ENCODE data around the gene CLEC2D. TPM values are rescaled to one million over a fixed set of nuclear protein-coding genes. Genes with fewer than 3 reads are reported as not detected.
"Not testable (repeated sequence)": the region's sequence is repeated elsewhere in the genome, so short reads cannot be mapped to it uniquely, and the experiment has no call there.

Gene CLEC2D
- total RNA-seq, 8 experiments from 2014 or later = 1.8 to 22.5 (median 2.8) TPM

DNA sequence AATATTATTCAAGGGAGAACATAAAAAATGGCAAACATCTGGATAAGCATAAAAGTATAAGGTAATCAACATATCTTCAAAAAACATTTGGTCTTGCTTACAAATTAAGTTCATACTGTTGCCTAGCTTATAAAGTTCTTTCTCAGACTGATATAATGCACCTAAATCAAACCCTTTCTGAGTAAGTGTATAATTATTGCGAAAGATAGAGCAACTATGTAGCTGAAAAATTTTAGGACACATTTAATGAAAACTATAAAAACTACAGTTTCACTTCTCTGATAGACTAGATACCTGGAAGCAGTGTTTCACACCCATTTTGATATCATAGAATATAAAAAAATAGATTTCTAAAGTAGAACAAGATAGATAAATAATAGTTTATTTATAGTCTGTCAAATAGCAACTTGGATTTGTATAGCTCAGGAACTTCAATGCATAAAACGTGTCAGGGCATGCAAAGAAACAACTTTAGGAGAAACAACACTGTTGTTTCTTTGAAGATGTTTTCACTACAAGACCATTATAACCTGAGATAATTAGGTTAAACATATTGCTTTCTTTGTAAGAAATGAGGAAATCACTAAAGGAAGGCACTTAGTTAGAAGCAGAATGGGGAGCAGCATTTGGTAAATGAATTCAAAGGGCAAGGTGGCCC is 55.8 kb downstream of the CLEC2D start:
- WGBS, 10 experiments = 19 to 100% (median 57%) methylated on average over 1 to 2 of the region's 2 CpGs
- Histone ChIP-seq H3K27ac (no peak overlapping the region), H3K4me3 (no peak overlapping the region), H3K4me1 (replicated peaks in 1 of 2) (no peaks in the 10 kb centered on the region)
- in situ Hi-C loops (cut with MboI; ENCODE audit: low pct_unique_long_range_greater_than_20kb in 2 of 9, low sequenced_read_pairs in 9 of 9, unreplicated experiment in 9 of 9) = loop anchor here in 3 of 9 experiments (25.0 kb wide), 1 partner anchor 412 kb away; the partner anchor contains the start of gene CLEC7A (in 3 of the 3)
- ATAC-seq (replicated peaks in 6 of 8) = peak in 1 of 8 experiments; percentile 28

DNA sequence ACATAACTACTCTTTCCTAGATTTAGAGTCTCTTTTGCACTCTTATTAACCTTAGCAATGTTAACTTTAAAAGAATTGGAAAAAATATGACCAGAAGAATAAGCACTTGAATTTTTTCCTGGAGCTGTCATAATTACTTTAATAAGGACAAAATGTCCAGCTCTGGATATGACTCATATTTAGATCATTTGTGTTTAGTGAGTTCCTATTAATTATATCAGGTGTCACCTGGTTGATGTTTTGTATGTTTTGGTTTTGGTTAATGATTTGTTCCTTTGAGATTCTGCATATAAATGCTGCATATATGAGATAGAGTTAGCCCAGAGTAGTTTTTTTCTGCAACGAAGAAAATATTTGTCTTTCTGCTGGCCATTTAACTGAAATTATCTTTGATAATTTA is 58.3 kb downstream of the CLEC2D start:
- no peak overlapping the region for H3K4me3 ChIP-seq
- no peak overlapping the region for H3K27ac ChIP-seq
- in situ Hi-C loops (cut with MboI; ENCODE audit: low pct_unique_long_range_greater_than_20kb in 2 of 9, low sequenced_read_pairs in 9 of 9, unreplicated experiment in 9 of 9) = loop anchor here in 3 of 9 experiments (25.0 kb wide), 1 partner anchor 409 kb away; the partner anchor contains the start of gene CLEC7A (in 3 of the 3)
- H3K4me1 ChIP-seq (replicated peaks in 1 of 2) = no peaks in the 10 kb centered on the region
- 0 to 100% (median 75%) methylated on average over 1 of the region's 1 CpG; no CpG with 5 or more reads in 2 of the 10 experiments for whole genome bisulfite sequencing, 10 experiments
- no peak for ATAC-seq (replicated peaks in 6 of 8)

DNA sequence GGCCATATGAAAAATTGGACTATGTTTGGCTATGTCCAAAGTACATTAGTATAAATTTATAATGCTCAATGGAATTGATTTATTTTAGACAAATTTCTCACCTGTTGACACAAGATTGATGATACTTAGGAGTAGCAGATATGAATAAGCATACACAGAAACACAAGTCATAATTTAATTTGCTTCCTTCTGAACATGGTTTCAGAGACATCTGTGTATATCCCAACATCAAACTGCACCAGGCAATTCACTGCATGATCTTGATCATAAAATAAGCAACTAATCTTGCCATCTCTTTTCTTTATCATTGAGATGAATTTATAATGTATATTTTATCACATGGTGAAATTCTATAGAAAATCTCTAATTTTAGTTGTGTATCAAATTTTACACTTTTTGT is 59.6 kb downstream of the CLEC2D start:
- no peak overlapping the region for H3K27ac ChIP-seq
- in situ Hi-C loops (cut with MboI; ENCODE audit: low pct_unique_long_range_greater_than_20kb in 2 of 9, low sequenced_read_pairs in 9 of 9, unreplicated experiment in 9 of 9) = loop anchor here in 3 of 9 experiments (25.0 kb wide), 1 partner anchor 408 kb away; the partner anchor contains the start of gene CLEC7A (in 3 of the 3)
- no peak overlapping the region for H3K4me3 ChIP-seq
- no peak for ATAC-seq (replicated peaks in 6 of 8)
- no peaks in the 10 kb centered on the region for H3K4me1 ChIP-seq (replicated peaks in 1 of 2)

DNA sequence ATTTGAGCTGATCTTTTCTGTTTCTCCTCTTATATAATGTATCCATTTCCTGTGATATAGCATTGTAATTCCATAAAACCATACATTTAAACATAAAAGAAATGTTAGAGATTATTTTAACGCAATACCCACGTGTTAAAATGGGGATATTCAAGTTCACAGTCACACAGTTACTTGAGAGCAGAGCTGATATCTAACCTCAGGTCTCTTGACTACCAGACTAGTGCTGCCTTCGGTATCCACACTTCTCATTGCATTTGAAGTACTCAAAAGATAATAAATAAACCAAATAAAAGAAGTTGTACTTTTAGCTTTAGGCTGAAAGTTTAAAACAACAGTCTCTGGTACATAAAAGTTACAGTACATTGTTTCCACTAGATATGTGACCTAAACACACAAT is 60.5 kb downstream of the CLEC2D start:
- Histone ChIP-seq H3K27ac (no peak overlapping the region), H3K4me1 (replicated peaks in 1 of 2) (no peaks in the 10 kb centered on the region), H3K4me3 (no peak overlapping the region)
- ATAC-seq (replicated peaks in 6 of 8) = no peak
- WGBS, 10 experiments = 36 to 100% (median 75%) methylated on average over 2 to 3 of the region's 3 CpGs; no CpG with 5 or more reads in 1 of the 10 experiments
- in situ Hi-C loops (cut with MboI; ENCODE audit: low pct_unique_long_range_greater_than_20kb in 2 of 9, low sequenced_read_pairs in 9 of 9, unreplicated experiment in 9 of 9) = loop anchor here in 3 of 9 experiments (25.0 kb wide), 1 partner anchor 407 kb away; the partner anchor contains the start of gene CLEC7A (in 3 of the 3)

DNA sequence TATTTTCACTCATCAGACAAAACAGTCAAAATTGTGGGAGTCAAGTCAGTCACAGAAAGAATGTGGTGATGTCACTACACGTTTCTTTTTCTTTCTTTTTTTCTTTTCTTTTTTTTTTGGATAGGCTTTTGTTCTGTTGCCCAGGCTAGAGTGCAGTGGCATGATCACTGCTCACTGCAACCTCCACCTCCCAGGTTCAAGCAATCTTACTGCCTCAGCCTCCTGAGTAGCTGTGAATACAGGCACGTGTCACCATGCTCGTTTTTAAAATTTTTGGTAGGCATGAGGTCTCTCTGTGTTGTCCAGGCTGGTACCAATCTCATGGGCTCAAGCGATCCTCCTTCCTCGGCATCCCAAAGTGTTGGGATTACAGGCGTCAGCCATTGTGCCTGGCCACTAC is 61.1 kb downstream of the CLEC2D start:
- H3K27ac ChIP-seq = no peak overlapping the region
- WGBS, 10 experiments = 37 to 87% (median 62%) methylated on average over 1 to 6 of the region's 6 CpGs; no CpG with 5 or more reads in 1 of the 10 experiments
- no peaks in the 10 kb centered on the region for H3K4me1 ChIP-seq (replicated peaks in 1 of 2)
- in situ Hi-C loops (cut with MboI; ENCODE audit: low pct_unique_long_range_greater_than_20kb in 2 of 9, low sequenced_read_pairs in 9 of 9, unreplicated experiment in 9 of 9) = loop anchor here in 3 of 9 experiments (25.0 kb wide), 1 partner anchor 407 kb away; the partner anchor contains the start of gene CLEC7A (in 3 of the 3)
- no peak for ATAC-seq (replicated peaks in 6 of 8)
- H3K4me3 ChIP-seq = no peak overlapping the region

DNA sequence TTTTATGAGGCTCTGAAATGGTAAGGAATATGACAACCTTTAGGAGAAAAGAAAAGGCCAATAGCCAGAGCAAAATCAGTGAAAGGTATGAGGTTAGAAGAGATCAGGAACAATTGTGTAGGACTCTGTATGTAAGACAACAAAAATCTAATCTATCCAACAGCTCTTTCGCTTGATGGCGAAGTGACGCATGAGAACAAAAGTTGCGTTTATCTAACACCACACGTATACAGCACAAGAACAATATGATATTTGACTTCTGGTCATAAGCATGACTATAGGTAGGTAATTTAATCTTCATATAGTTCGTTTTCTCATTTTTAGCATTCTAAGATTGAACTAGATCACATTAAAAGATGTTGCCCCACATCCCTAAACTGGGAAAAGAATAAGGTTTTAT is 61.9 kb downstream of the CLEC2D start:
- no peak overlapping the region for H3K4me3 ChIP-seq
- H3K4me1 ChIP-seq (replicated peaks in 1 of 2) = no peaks in the 10 kb centered on the region
- in situ Hi-C loops (cut with MboI; ENCODE audit: low pct_unique_long_range_greater_than_20kb in 2 of 9, low sequenced_read_pairs in 9 of 9, unreplicated experiment in 9 of 9) = loop anchor here in 3 of 9 experiments (25.0 kb wide), 1 partner anchor 406 kb away; the partner anchor contains the start of gene CLEC7A (in 3 of the 3)
- no peak for ATAC-seq (replicated peaks in 6 of 8)
- 51 to 93% (median 75%) methylated on average over 3 to 6 of the region's 6 CpGs; no CpG with 5 or more reads in 1 of the 10 experiments for WGBS, 10 experiments
- H3K27ac ChIP-seq = no peak overlapping the region

DNA sequence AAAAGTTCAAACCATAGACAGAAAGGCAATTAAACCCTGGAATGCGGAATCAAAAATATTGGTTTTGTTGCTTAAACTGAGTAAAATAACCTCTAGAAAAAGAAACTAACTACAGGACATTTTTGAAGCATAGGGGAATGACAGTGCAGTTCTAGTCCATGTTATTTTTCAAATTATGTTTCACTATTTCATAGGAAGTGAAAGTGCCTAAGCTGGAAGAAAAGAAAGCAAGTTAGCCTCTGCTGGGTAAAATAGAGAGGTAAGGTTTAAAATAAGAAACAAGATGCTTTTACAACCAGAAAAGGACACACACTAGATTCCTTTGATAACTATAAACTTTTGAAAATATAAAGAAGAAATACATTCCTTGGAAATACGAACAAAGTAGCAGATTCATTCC is 62.3 kb downstream of the CLEC2D start:
- in situ Hi-C loops (cut with MboI; ENCODE audit: low pct_unique_long_range_greater_than_20kb in 2 of 9, low sequenced_read_pairs in 9 of 9, unreplicated experiment in 9 of 9) = loop anchor here in 3 of 9 experiments (25.0 kb wide), 1 partner anchor 406 kb away; the partner anchor contains the start of gene CLEC7A (in 3 of the 3)
- no peak overlapping the region for H3K27ac ChIP-seq
- peak in 1 of 8 experiments; percentile 56 for ATAC-seq (replicated peaks in 6 of 8)
- H3K4me3 ChIP-seq = no peak overlapping the region
- no peaks in the 10 kb centered on the region for H3K4me1 ChIP-seq (replicated peaks in 1 of 2)
- 13 to 100% (median 82%) methylated on average over 1 to 2 of the region's 2 CpGs for WGBS, 10 experiments

DNA sequence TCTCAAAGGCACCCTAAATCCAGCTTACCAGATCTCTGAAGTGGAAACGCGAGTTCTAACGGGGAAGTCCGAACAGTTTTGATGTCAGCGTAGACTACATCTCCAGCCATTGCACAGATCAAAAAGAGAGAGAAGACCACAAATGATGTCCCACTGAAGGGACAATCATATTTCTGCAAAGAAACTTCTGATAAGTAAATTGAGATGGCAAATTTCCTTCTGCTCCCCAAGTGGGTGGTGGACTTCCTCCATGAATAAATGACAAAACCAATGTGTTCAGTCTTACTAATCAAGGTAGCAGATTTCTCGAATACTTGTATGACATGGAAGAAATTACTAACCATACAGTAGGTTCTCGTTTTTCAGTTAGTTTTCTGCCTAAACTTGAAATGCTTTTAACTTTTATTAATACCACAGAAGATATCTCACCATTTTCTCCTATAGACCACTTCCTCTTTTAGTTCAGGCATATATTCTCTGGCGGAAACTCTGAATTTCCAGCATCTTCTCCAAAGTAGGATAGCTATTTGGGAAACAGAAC is 63.5 kb downstream of the CLEC2D start, which contains the start of gene CLECL1:
Gene CLECL1 (minus strand): TSS at position 177 of the 541 bp plus-strand sequence.
- no peak for ATAC-seq (replicated peaks in 6 of 8)
- Histone ChIP-seq H3K4me3 (no peak within 1 kb of the TSS), H3K4me1 (replicated peaks in 1 of 2) (no peaks in the 10 kb centered on the region), H3K27ac (no peak within 1 kb of the TSS)
- in situ Hi-C loops (cut with MboI; ENCODE audit: low pct_unique_long_range_greater_than_20kb in 2 of 9, low sequenced_read_pairs in 9 of 9, unreplicated experiment in 9 of 9) = loop anchor here in 3 of 9 experiments (25.0 kb wide), 1 partner anchor 404 kb away; the partner anchor contains the start of gene CLEC7A (in 3 of the 3)
- WGBS, 10 experiments = 50 to 90% (median 79%) methylated on average over 1 to 8 of the region's 8 CpGs

DNA sequence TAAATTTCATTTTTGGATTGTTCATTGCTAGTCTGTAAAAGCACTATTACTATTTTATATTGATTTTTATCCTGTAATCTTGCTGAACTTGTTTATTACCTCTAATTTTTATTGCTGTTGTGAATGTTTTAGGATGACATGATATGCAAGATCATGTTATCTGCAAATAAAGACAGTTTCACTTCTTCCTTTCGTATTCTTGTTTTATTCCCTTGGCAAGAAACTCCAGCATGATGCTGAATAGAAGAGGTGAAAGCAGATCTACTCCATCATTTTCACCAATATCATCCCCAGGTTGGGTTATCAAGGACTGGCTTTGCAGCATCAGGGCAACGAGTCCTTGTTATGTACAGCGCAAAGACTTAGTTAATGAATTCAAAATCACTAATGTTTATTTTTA is 66.1 kb downstream of the CLEC2D start:
- Histone ChIP-seq H3K4me3 (no peak overlapping the region), H3K4me1 (replicated peaks in 1 of 2) (no peaks in the 10 kb centered on the region), H3K27ac (no peak overlapping the region)
- in situ Hi-C loops (cut with MboI; ENCODE audit: low pct_unique_long_range_greater_than_20kb in 2 of 9, low sequenced_read_pairs in 9 of 9, unreplicated experiment in 9 of 9) = loop anchor here in 3 of 9 experiments (25.0 kb wide), 1 partner anchor 402 kb away; the partner anchor contains the start of gene CLEC7A (in 3 of the 3)
- WGBS, 10 experiments = 75 to 100% (median 92%) methylated on average over 1 to 3 of the region's 3 CpGs; no CpG with 5 or more reads in 1 of the 10 experiments
- no peak for ATAC-seq (replicated peaks in 6 of 8)

DNA sequence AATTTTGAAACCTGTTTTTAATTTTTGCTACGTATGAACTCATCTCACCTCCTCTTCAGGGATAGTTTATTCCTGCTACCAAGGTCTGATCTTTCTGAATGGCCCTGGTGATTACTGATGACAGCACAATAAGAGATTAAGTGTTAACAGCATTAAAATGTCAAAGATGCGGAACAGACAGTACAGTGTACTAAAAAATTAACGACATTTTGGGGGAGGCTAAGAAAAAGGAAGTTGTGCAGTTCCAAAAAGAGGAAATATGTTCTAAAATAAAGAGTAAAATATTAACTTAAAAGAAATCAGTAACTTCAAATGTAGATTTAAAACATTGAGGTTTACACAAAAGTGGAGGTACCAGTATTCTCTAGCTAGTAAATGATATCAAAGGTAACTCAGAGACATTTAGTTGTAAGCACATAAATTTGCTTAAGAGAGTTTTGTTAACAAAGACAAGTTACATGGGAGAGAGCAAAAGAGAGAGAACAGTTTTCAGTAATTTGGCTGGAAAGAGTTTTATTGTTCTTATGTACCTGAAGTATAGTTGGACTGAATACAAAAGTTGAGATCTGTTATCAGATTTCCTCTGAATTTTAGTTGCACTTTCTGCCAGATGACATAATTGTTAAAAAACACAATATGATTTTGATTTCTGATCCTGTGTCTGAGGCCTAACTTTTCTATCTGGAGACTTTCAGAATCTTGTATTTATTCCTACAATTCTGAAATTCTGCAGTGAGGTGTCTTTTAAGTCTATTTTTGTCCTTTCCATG is 67.6 kb downstream of the CLEC2D start:
- 42 to 100% (median 78%) methylated on average over 2 to 3 of the region's 3 CpGs for WGBS, 10 experiments
- H3K4me3 ChIP-seq = no peak overlapping the region
- no peaks in the 10 kb centered on the region for H3K4me1 ChIP-seq (replicated peaks in 1 of 2)
- in situ Hi-C loops (cut with MboI; ENCODE audit: low pct_unique_long_range_greater_than_20kb in 2 of 9, low sequenced_read_pairs in 9 of 9, unreplicated experiment in 9 of 9) = loop anchor here in 3 of 9 experiments (25.0 kb wide), 1 partner anchor 400 kb away; the partner anchor contains the start of gene CLEC7A (in 3 of the 3)
- H3K27ac ChIP-seq = no peak overlapping the region
- no peak for ATAC-seq (replicated peaks in 6 of 8)

DNA sequence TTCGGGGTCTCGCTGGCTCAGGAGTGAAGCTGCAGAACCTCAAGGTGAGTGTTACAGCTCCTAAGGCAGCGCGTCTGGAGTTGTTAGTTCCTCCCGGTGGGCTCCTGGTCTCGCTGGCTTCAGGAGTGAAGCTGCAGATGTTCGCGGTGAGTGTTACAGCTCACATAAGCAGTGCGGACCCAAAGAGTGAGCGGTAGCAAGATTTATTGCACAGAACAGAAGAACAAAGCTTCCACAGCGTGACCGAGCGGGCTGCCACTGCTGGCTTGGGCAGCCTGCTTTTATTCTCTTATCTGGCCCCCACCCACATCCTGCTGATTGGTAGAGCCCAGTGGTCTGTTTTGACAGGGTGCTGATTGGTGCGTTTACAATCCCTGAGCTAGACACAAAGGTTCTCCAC is 69.4 kb downstream of the CLEC2D start:
- H3K4me1 ChIP-seq (replicated peaks in 1 of 2); H3K27ac ChIP-seq; H3K4me3 ChIP-seq; ATAC-seq (replicated peaks in 6 of 8): not testable (repeated sequence)
- in situ Hi-C loops (cut with MboI; ENCODE audit: low pct_unique_long_range_greater_than_20kb in 2 of 9, low sequenced_read_pairs in 9 of 9, unreplicated experiment in 9 of 9) = loop anchor here in 3 of 9 experiments (25.0 kb wide), 1 partner anchor 398 kb away; the partner anchor contains the start of gene CLEC7A (in 3 of the 3)
- WGBS, 10 experiments = 80 to 96% (median 83%) methylated on average over 1 to 7 of the region's 14 CpGs; no CpG with 5 or more reads in 7 of the 10 experiments

DNA sequence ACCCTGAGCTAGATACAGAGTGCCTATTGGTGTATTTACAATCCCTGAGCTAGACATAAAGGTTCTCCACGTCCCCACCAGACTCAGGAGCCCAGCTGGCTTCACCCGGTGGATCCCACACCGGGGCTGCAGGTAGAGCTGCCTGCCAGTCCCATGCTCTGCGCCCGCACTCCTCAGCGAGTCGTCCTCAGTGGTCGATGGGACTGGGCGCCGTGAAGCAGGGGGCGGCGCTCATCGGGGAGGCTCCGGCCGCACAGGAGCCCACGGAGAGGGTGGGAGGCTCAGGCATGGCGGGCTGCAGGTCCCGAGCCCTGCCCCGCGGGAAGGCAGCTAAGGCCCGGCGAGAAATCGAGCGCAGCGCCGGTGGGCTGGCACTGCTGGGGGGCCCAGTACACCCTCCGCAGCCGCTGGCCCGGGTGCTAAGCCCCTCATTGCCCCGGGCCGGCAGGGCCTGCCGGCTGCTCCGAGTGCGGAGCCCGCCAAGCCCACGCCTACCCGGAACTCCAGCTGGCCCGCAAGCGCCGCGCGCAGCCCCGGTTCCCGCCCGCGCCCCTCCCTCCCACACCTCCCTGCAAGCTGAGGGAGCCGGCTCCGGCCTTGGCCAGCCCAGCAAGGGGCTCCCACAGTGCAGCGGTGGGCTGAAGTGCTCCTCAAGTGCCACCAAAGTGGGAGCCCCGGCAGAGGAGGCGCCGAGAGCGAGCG is 70.0 kb downstream of the CLEC2D start:
- ATAC-seq (replicated peaks in 6 of 8) = peak in 1 of 8 experiments; percentile 60
- 100% methylated on average over 1 of the region's 54 CpGs; no CpG with 5 or more reads in 9 of the 10 experiments for WGBS, 10 experiments
- H3K27ac ChIP-seq; H3K4me1 ChIP-seq (replicated peaks in 1 of 2): not testable (repeated sequence)
- H3K4me3 ChIP-seq = peak overlapping the region in 2 of 5 donors; percentile 17 to 24
- in situ Hi-C loops (cut with MboI; ENCODE audit: low pct_unique_long_range_greater_than_20kb in 2 of 9, low sequenced_read_pairs in 9 of 9, unreplicated experiment in 9 of 9) = loop anchor here in 3 of 9 experiments (25.0 kb wide), 1 partner anchor 398 kb away; the partner anchor contains the start of gene CLEC7A (in 3 of the 3)

Data from motor neuron (in vitro differentiated cells).